Measurements from ENCODE around the gene PASK.

DNA sequence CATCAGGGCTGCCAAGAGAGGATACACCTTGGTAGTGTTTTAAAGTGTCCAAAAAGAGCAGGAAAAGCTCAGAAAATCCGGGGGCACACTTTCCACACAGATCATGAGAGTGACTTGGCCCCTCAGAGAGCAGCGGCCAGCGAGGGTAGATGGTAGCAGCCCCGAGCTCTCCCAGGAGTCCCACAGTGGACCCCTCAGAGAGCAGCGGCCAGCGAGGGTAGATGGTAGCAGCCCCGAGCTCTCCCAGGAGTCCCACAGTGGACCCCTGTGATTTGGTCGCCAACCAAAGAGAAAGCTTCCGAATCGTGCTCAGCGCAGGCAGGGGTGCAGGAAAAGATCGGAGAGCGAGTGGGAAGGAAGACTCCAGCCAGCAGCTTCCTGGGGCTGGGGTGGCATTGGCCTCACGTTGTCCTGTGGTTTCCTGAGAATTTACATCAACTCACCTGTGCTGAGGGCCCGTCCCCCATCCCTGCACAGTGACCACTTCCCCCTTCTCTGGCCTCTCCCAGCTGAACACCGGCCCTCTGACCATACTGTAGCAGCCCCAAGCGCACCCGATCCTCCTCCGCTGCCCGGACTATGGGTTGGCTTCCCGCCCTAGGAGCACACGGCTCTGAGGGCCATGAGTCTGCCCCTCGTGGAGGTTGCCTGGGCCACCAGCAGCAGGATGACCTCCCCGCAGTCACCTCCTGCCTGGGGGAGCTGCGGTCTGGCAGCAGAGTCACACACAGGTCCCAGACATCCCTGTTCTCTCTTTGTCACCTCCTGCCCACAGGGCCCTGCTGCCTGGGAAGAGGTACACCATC lies 80.9 kb downstream of the PASK start:
- no peak for TF ChIP-seq CTCF (IDR thresholded peaks at IDR 0.05)
- no peak for TF ChIP-seq POLR2AphosphoS5 (IDR thresholded peaks at IDR 0.05; ENCODE audit: low read depth, low read length)
- TF ChIP-seq, protein P1, sequence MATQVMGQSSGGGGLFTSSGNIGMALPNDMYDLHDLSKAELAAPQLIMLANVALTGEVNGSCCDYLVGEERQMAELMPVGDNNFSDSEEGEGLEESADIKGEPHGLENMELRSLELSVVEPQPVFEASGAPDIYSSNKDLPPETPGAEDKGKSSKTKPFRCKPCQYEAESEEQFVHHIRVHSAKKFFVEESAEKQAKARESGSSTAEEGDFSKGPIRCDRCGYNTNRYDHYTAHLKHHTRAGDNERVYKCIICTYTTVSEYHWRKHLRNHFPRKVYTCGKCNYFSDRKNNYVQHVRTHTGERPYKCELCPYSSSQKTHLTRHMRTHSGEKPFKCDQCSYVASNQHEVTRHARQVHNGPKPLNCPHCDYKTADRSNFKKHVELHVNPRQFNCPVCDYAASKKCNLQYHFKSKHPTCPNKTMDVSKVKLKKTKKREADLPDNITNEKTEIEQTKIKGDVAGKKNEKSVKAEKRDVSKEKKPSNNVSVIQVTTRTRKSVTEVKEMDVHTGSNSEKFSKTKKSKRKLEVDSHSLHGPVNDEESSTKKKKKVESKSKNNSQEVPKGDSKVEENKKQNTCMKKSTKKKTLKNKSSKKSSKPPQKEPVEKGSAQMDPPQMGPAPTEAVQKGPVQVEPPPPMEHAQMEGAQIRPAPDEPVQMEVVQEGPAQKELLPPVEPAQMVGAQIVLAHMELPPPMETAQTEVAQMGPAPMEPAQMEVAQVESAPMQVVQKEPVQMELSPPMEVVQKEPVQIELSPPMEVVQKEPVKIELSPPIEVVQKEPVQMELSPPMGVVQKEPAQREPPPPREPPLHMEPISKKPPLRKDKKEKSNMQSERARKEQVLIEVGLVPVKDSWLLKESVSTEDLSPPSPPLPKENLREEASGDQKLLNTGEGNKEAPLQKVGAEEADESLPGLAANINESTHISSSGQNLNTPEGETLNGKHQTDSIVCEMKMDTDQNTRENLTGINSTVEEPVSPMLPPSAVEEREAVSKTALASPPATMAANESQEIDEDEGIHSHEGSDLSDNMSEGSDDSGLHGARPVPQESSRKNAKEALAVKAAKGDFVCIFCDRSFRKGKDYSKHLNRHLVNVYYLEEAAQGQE (IDR thresholded peaks at IDR 0.05; ENCODE audit: insufficient read depth in 1 of 2, low read depth in 2 of 2, low read length in 1 of 2), result no peak
- no peak for TF ChIP-seq TCF7L2 (IDR thresholded peaks at IDR 0.05; ENCODE audit: low read depth, low read length)
